A673 (cell line): ENCODE results near the gene RBMS1.

ENCODE experiments used
- CTCF ChIP-seq: fragments of 300-800, 200-600 bp; sonication (generic); conservative IDR thresholded peaks from 2 replicates; pipeline ENCODE4 v1.5.1; 2017; ENCODE audit warnings: low read depth, mild to moderate bottlenecking, antibody characterized with exemption, low read length, moderate library complexity, mixed read lengths
- EZH2 ChIP-seq: fragments of 200-600 bp; sonication (generic); IDR thresholded peaks from 2 replicates; pipeline ENCODE4 v1.6.1; 2017; ENCODE audit warnings: borderline replicate concordance, low read depth, mild to moderate bottlenecking, mixed read lengths, antibody characterized with exemption, low read length; ENCODE audit not compliant: poor library complexity, severe bottlenecking

GRCh38 chr2:160376576-160376975, 117.0 kb downstream of the RBMS1 start:
- TF ChIP-seq CTCF (no peak), EZH2 (no peak)
